ENCODE data around the gene FADD. TPM values are rescaled to one million over a fixed set of nuclear protein-coding genes. Genes with fewer than 3 reads are reported as not detected.

Gene FADD
- total RNA-seq, 1 donor from 2014 or later, result 40.8 TPM

GRCh38 chr11:70233034-70233433 lies 29.9 kb downstream of the FADD start:
- Mint-ChIP-seq H3K9me3 (ENCODE audit: unreplicated experiment) (peaks cover 5% of the 10 kb centered on the region), H3K4me1 (ENCODE audit: low read depth, unreplicated experiment) (peaks cover 11% of the 10 kb centered on the region), H3K27ac (ENCODE audit: unreplicated experiment) (no peak overlapping the region), H3K4me3 (ENCODE audit: unreplicated experiment) (no peak overlapping the region), H3K27me3 (ENCODE audit: low read depth, unreplicated experiment) (no peaks in the 10 kb centered on the region), H3K36me3 (ENCODE audit: low read depth, unreplicated experiment) (no peaks in the 10 kb centered on the region)
- no peak for TF ChIP-seq EZH2 (IDR thresholded peaks at IDR 0.05; ENCODE audit: insufficient read depth, low read length)
- TF ChIP-seq, protein P1, sequence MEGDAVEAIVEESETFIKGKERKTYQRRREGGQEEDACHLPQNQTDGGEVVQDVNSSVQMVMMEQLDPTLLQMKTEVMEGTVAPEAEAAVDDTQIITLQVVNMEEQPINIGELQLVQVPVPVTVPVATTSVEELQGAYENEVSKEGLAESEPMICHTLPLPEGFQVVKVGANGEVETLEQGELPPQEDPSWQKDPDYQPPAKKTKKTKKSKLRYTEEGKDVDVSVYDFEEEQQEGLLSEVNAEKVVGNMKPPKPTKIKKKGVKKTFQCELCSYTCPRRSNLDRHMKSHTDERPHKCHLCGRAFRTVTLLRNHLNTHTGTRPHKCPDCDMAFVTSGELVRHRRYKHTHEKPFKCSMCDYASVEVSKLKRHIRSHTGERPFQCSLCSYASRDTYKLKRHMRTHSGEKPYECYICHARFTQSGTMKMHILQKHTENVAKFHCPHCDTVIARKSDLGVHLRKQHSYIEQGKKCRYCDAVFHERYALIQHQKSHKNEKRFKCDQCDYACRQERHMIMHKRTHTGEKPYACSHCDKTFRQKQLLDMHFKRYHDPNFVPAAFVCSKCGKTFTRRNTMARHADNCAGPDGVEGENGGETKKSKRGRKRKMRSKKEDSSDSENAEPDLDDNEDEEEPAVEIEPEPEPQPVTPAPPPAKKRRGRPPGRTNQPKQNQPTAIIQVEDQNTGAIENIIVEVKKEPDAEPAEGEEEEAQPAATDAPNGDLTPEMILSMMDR (IDR thresholded peaks at IDR 0.05; ENCODE audit: insufficient read depth, low read depth, low read length), result no peak
- no peaks in the 10 kb centered on the region for H4K20me1 ChIP-seq (ENCODE audit: insufficient read depth, low read length)
- H3K9ac ChIP-seq (ENCODE audit: low read length), result no peak overlapping the region
- FAIRE-seq, result no peak
- no peaks in the 10 kb centered on the region for H3K9me3 ChIP-seq (ENCODE audit: insufficient read depth, low read depth, low read length)
- H3K79me2 ChIP-seq (ENCODE audit: insufficient read depth, low read length), result no peaks in the 10 kb centered on the region
- H2AFZ ChIP-seq (ENCODE audit: low read depth, low read length), result no peak overlapping the region
- H3K36me3 ChIP-seq (ENCODE audit: insufficient read depth, low read length), result no peaks in the 10 kb centered on the region
- H3K27me3 ChIP-seq (ENCODE audit: insufficient read depth, low read length), result no peaks in the 10 kb centered on the region
- H3K4me2 ChIP-seq (ENCODE audit: low read length), result peak overlapping the region; percentile 57
- H3K4me3 ChIP-seq (ENCODE audit: insufficient read depth, low read depth, low read length), result no peak overlapping the region
- peaks cover 22% of the 10 kb centered on the region for H3K4me1 ChIP-seq (ENCODE audit: insufficient read depth, low read length)
- H3K27ac ChIP-seq (ENCODE audit: low read depth, low read length), result peak overlapping the region; percentile 64
- no peak for DNase-seq (ENCODE audit: low read depth)

GRCh38 chr11:70233511-70233934 lies 30.4 kb downstream of the FADD start:
- H3K9me3 Mint-ChIP-seq (ENCODE audit: unreplicated experiment), result peaks cover 5% of the 10 kb centered on the region
- H3K27ac ChIP-seq (ENCODE audit: low read depth, low read length), result peak overlapping the region; percentile 66
- H3K4me1 ChIP-seq (ENCODE audit: insufficient read depth, low read length), result peaks cover 22% of the 10 kb centered on the region
- no peaks in the 10 kb centered on the region for H3K27me3 Mint-ChIP-seq (ENCODE audit: low read depth, unreplicated experiment)
- H3K27ac Mint-ChIP-seq (ENCODE audit: unreplicated experiment), result peak overlapping the region; percentile 60
- H3K4me3 ChIP-seq (ENCODE audit: insufficient read depth, low read depth, low read length), result no peak overlapping the region
- H3K4me1 Mint-ChIP-seq (ENCODE audit: low read depth, unreplicated experiment), result peaks cover 11% of the 10 kb centered on the region
- no peaks in the 10 kb centered on the region for H3K36me3 Mint-ChIP-seq (ENCODE audit: low read depth, unreplicated experiment)
- H3K9ac ChIP-seq (ENCODE audit: low read length), result peak overlapping the region; percentile 9
- no peak for TF ChIP-seq EZH2 (IDR thresholded peaks at IDR 0.05; ENCODE audit: insufficient read depth, low read length)
- TF ChIP-seq, protein P1 (IDR thresholded peaks at IDR 0.05; ENCODE audit: insufficient read depth, low read depth, low read length), result no peak
- H3K9me3 ChIP-seq (ENCODE audit: insufficient read depth, low read depth, low read length), result no peaks in the 10 kb centered on the region
- peak overlapping the region; percentile 57 for H3K4me2 ChIP-seq (ENCODE audit: low read length)
- peak overlapping the region; percentile 54 for H3K4me3 Mint-ChIP-seq (ENCODE audit: unreplicated experiment)
- DNase-seq (ENCODE audit: low read depth) (peak; percentile 98), FAIRE-seq (peak; percentile 93)
- H3K79me2 ChIP-seq (ENCODE audit: insufficient read depth, low read length), result no peaks in the 10 kb centered on the region
- no peak overlapping the region for H2AFZ ChIP-seq (ENCODE audit: low read depth, low read length)
- H4K20me1 ChIP-seq (ENCODE audit: insufficient read depth, low read length), result no peaks in the 10 kb centered on the region
- H3K27me3 ChIP-seq (ENCODE audit: insufficient read depth, low read length), result no peaks in the 10 kb centered on the region
- no peaks in the 10 kb centered on the region for H3K36me3 ChIP-seq (ENCODE audit: insufficient read depth, low read length)

- Mint-ChIP-seq H3K4me3 (ENCODE audit: unreplicated experiment) (no peak overlapping the region), H3K27ac (ENCODE audit: unreplicated experiment) (no peak overlapping the region)
Measured at GRCh38 chr11:70233962-70234361, 30.9 kb downstream of the FADD start.

More at GRCh38 chr11:70233962-70234361, 30.9 kb downstream of the FADD start:
- peak overlapping the region; percentile 66 for H3K27ac ChIP-seq (ENCODE audit: low read depth, low read length)
- H3K9me3 Mint-ChIP-seq (ENCODE audit: unreplicated experiment), result peaks cover 5% of the 10 kb centered on the region
- H3K9me3 ChIP-seq (ENCODE audit: insufficient read depth, low read depth, low read length), result no peaks in the 10 kb centered on the region
- no peak for TF ChIP-seq EZH2 (IDR thresholded peaks at IDR 0.05; ENCODE audit: insufficient read depth, low read length)
- TF ChIP-seq, protein P1 (IDR thresholded peaks at IDR 0.05; ENCODE audit: insufficient read depth, low read depth, low read length), result no peak
- H3K4me1 Mint-ChIP-seq (ENCODE audit: low read depth, unreplicated experiment), result peaks cover 11% of the 10 kb centered on the region
- H3K36me3 ChIP-seq (ENCODE audit: insufficient read depth, low read length), result no peaks in the 10 kb centered on the region
- no peaks in the 10 kb centered on the region for H4K20me1 ChIP-seq (ENCODE audit: insufficient read depth, low read length)
- H3K9ac ChIP-seq (ENCODE audit: low read length), result peak overlapping the region; percentile 9
- H3K4me2 ChIP-seq (ENCODE audit: low read length), result peak overlapping the region; percentile 57
- FAIRE-seq (no peak), DNase-seq (ENCODE audit: low read depth) (no peak)
- H3K4me1 ChIP-seq (ENCODE audit: insufficient read depth, low read length), result peaks cover 22% of the 10 kb centered on the region
- H3K27me3 ChIP-seq (ENCODE audit: insufficient read depth, low read length), result no peaks in the 10 kb centered on the region
- H3K27me3 Mint-ChIP-seq (ENCODE audit: low read depth, unreplicated experiment), result no peaks in the 10 kb centered on the region
- no peaks in the 10 kb centered on the region for H3K36me3 Mint-ChIP-seq (ENCODE audit: low read depth, unreplicated experiment)
- no peak overlapping the region for H2AFZ ChIP-seq (ENCODE audit: low read depth, low read length)
- H3K4me3 ChIP-seq (ENCODE audit: insufficient read depth, low read depth, low read length), result no peak overlapping the region
- H3K79me2 ChIP-seq (ENCODE audit: insufficient read depth, low read length), result no peaks in the 10 kb centered on the region

Measured in astrocyte (in vitro differentiated cells and primary cell).